Testis (tissue), 2 donors: ENCODE measurements around the gene KIF26B.

ENCODE experiments used
- POLR2A ChIP-seq: fragments of 450-650 bp; IDR thresholded peaks from one replicate; pipeline ENCODE4 v1.6.1; 2017; ENCODE audit warnings: antibody characterized with exemption, mild to moderate bottlenecking, moderate library complexity
- TF ChIP-seq, protein P1 (sequence below), 3 experiments: fragments of 450-650 bp in 2 of 3; fragments of 200-600 bp in 1 of 3; sonication (generic) in 1 of 3; IDR thresholded peaks; one replicate each; pipeline ENCODE4 v1.5.1; 2016 to 2019; ENCODE audit warnings: antibody characterized with exemption in 3 of 3, mild to moderate bottlenecking in 2 of 3, moderate library complexity in 1 of 3

GRCh38 chr1:245290836-245291235 is 136.1 kb downstream of the KIF26B start:
- TF ChIP-seq, protein P1, sequence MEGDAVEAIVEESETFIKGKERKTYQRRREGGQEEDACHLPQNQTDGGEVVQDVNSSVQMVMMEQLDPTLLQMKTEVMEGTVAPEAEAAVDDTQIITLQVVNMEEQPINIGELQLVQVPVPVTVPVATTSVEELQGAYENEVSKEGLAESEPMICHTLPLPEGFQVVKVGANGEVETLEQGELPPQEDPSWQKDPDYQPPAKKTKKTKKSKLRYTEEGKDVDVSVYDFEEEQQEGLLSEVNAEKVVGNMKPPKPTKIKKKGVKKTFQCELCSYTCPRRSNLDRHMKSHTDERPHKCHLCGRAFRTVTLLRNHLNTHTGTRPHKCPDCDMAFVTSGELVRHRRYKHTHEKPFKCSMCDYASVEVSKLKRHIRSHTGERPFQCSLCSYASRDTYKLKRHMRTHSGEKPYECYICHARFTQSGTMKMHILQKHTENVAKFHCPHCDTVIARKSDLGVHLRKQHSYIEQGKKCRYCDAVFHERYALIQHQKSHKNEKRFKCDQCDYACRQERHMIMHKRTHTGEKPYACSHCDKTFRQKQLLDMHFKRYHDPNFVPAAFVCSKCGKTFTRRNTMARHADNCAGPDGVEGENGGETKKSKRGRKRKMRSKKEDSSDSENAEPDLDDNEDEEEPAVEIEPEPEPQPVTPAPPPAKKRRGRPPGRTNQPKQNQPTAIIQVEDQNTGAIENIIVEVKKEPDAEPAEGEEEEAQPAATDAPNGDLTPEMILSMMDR (IDR thresholded peaks at IDR 0.05) = no peak
- no peak for TF ChIP-seq POLR2A
